ENCODE data around the gene GAK.

The GAK gene

DNA sequence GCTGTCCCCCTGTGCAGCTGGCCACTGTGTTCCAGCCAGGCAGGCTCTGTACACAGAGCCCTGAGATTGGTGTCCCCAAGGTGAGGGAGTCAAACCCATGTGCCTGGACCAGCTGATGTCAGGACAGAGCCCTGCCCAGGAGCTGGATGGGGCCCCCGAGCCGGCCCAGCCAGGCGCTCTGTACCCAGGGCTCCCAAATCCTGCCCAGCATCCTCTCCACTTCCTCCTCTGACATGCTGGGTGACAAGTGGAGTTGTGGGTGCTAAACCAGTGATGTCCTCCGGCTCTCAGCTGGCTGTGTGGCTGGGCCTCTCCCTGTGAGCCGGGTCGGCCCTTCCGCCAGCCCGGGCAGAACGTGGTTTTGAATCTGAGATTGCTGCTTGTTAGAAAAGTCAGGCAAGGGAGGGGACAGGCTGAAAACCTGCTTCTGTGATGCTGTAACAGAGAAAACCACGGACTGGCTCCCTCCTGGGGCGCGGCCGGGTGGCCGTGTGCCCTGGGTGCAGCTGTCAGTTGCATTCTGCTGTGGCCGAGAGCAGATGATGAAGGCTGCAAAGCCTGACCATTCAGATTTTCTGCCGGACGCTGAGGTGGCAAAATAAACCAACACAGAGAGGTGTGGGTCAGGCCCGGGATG is 98.3 kb downstream of the GAK start:
- no peaks in the 10 kb centered on the region for H3K36me3 ChIP-seq (ENCODE audit: low read depth)
- H3K27me3 ChIP-seq (ENCODE audit: insufficient read depth, poor library complexity, severe bottlenecking), result no peaks in the 10 kb centered on the region
- no peaks in the 10 kb centered on the region for H3K4me1 ChIP-seq (ENCODE audit: insufficient read depth, poor library complexity, severe bottlenecking)
- H3K9me3 ChIP-seq (ENCODE audit: severe bottlenecking), result peaks cover 5% of the 10 kb centered on the region
- H3K4me3 ChIP-seq (ENCODE audit: severe bottlenecking), result no peak overlapping the region
- H3K27ac ChIP-seq (ENCODE audit: poor library complexity, severe bottlenecking), result no peak overlapping the region
- TF ChIP-seq, protein P1, sequence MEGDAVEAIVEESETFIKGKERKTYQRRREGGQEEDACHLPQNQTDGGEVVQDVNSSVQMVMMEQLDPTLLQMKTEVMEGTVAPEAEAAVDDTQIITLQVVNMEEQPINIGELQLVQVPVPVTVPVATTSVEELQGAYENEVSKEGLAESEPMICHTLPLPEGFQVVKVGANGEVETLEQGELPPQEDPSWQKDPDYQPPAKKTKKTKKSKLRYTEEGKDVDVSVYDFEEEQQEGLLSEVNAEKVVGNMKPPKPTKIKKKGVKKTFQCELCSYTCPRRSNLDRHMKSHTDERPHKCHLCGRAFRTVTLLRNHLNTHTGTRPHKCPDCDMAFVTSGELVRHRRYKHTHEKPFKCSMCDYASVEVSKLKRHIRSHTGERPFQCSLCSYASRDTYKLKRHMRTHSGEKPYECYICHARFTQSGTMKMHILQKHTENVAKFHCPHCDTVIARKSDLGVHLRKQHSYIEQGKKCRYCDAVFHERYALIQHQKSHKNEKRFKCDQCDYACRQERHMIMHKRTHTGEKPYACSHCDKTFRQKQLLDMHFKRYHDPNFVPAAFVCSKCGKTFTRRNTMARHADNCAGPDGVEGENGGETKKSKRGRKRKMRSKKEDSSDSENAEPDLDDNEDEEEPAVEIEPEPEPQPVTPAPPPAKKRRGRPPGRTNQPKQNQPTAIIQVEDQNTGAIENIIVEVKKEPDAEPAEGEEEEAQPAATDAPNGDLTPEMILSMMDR (IDR thresholded peaks at IDR 0.05; ENCODE audit: poor library complexity, severe bottlenecking), result no peak
- DNase-seq (ENCODE audit: low spot score) (no peak), ATAC-seq (ENCODE audit: low read depth) (peak; percentile 5; the same call in 1 of the 3 replicates)

DNA sequence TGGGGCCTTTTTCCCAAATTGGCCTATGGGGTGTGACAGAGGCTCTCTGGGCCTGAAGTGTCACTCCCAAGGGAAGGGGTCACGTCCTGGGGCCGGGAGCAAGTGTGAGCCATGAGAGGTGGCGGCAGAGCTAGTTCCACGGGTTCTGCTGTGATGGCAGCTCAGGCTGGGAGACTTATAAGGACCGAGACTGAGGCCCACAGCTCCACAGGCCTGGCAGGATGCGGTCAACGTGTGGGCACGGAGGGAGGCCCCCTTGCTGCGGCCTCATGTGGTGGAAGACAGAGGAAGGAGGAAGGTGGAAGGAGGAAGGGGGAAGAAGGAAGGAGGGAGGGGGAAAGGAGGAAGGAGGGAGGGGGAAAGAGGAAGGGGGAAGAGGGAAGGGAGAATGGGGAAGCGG is 99.0 kb downstream of the GAK start:
- H3K4me1 ChIP-seq (ENCODE audit: insufficient read depth, poor library complexity, severe bottlenecking), result no peaks in the 10 kb centered on the region

DNA sequence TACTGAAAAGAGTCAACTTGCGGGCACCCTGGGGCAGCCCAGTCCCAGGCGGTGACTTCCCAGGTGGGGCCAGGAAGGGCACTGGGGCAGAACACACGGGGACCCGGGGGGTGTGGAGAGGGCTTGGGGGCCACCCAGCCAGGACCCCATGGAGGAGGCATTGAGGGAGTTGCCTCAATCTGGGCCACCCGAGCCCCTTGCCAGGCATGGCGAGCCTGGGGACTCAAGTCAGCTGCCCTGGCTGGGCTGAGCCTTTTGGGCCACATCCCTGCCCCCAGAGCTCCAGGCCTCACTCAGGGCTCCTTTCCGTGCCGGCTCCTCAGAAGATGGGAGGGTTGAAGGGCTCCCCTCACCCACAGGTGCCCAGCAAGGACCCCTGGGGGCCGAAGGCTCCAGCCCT is 99.6 kb downstream of the GAK start:
- Histone ChIP-seq H3K4me1 (ENCODE audit: insufficient read depth, poor library complexity, severe bottlenecking) (no peaks in the 10 kb centered on the region), H3K27me3 (ENCODE audit: insufficient read depth, poor library complexity, severe bottlenecking) (peaks cover 9% of the 10 kb centered on the region), H3K9me3 (ENCODE audit: severe bottlenecking) (no peaks in the 10 kb centered on the region), H3K36me3 (ENCODE audit: low read depth) (no peaks in the 10 kb centered on the region), H3K27ac (ENCODE audit: poor library complexity, severe bottlenecking) (no peak overlapping the region), H3K4me3 (ENCODE audit: severe bottlenecking) (no peak overlapping the region)
- ATAC-seq (ENCODE audit: low read depth), result no peak
- peak; percentile 52 for DNase-seq (ENCODE audit: low spot score)
- TF ChIP-seq, protein P1 (IDR thresholded peaks at IDR 0.05; ENCODE audit: poor library complexity, severe bottlenecking), result no peak

More for the DNA sequence above, 99.0 kb downstream of the GAK start:
- no peaks in the 10 kb centered on the region for H3K36me3 ChIP-seq (ENCODE audit: low read depth)
- H3K4me3 ChIP-seq (ENCODE audit: severe bottlenecking), result no peak overlapping the region
- TF ChIP-seq, protein P1 (IDR thresholded peaks at IDR 0.05; ENCODE audit: poor library complexity, severe bottlenecking), result no peak
- DNase-seq (ENCODE audit: low spot score) (no peak), ATAC-seq (ENCODE audit: low read depth) (no peak)
- peaks cover 3% of the 10 kb centered on the region for H3K27me3 ChIP-seq (ENCODE audit: insufficient read depth, poor library complexity, severe bottlenecking)
- H3K9me3 ChIP-seq (ENCODE audit: severe bottlenecking), result peaks cover 5% of the 10 kb centered on the region
- H3K27ac ChIP-seq (ENCODE audit: poor library complexity, severe bottlenecking), result no peak overlapping the region

DNA sequence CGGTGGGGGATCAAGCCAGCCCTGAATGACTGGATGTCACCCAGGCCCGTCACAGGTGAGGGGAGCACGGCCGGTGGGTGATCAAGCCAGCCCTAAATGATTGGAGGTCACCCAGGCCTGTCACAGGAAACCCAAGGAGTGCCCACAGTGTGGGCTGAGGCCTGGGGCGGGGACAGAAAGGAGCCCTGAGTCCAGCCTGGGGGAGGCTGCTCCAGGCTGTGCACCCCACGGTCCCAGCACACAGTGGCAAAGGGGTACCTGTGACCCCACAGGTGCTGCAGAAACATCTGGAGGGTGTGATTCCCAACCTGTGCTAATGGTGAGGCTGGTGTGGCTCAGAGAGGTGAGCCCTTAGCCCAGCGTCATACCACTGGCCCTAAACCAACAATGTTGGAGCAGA is 100.0 kb downstream of the GAK start:
- ATAC-seq (ENCODE audit: low read depth) (no peak), DNase-seq (ENCODE audit: low spot score) (peak; percentile 33)
- no peaks in the 10 kb centered on the region for H3K9me3 ChIP-seq (ENCODE audit: severe bottlenecking)
- H3K36me3 ChIP-seq (ENCODE audit: low read depth), result no peaks in the 10 kb centered on the region
- H3K27me3 ChIP-seq (ENCODE audit: insufficient read depth, poor library complexity, severe bottlenecking), result peaks cover 13% of the 10 kb centered on the region
- no peak overlapping the region for H3K4me3 ChIP-seq (ENCODE audit: severe bottlenecking)
- TF ChIP-seq, protein P1 (IDR thresholded peaks at IDR 0.05; ENCODE audit: poor library complexity, severe bottlenecking), result no peak
- no peaks in the 10 kb centered on the region for H3K4me1 ChIP-seq (ENCODE audit: insufficient read depth, poor library complexity, severe bottlenecking)
- H3K27ac ChIP-seq (ENCODE audit: poor library complexity, severe bottlenecking), result no peak overlapping the region

DNA sequence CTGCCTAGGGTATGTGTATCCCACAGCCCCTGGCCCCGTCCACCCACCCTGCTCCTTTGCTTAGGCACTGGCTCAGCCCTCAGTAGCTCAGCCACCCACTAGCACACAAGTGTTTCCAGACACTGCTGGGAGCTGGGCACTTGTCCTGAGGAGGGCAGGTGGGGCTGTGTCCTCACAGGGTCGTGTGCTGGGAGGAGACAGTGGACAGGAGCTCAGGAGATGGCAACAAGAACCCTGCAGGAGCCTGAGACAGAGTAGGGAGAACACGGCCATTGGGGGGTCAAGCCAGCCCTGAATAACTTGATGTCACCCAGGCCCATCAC is 100.7 kb downstream of the GAK start:
- DNase-seq (ENCODE audit: low spot score), result no peak
- TF ChIP-seq, protein P1 (IDR thresholded peaks at IDR 0.05; ENCODE audit: poor library complexity, severe bottlenecking), result no peak
- Histone ChIP-seq H3K4me1 (ENCODE audit: insufficient read depth, poor library complexity, severe bottlenecking) (no peaks in the 10 kb centered on the region), H3K27me3 (ENCODE audit: insufficient read depth, poor library complexity, severe bottlenecking) (peaks cover 18% of the 10 kb centered on the region), H3K27ac (ENCODE audit: poor library complexity, severe bottlenecking) (no peak overlapping the region), H3K4me3 (ENCODE audit: severe bottlenecking) (no peak overlapping the region), H3K36me3 (ENCODE audit: low read depth) (no peaks in the 10 kb centered on the region), H3K9me3 (ENCODE audit: severe bottlenecking) (no peaks in the 10 kb centered on the region)
- no peak for ATAC-seq (ENCODE audit: low read depth)

Measured in RWPE2 (cell line).